ENCODE results near the gene LYST. TPM values are rescaled to one million over a fixed set of nuclear protein-coding genes. Genes with fewer than 3 reads are reported as not detected.
"Not testable (repeated sequence)": the region's sequence is repeated elsewhere in the genome, so short reads cannot be mapped to it uniquely, and the experiment has no call there.

The LYST gene
- polyA plus RNA-seq, 1 of the 3 experiments (the other 2 are of a cell fraction), result 3.9 TPM

DNA sequence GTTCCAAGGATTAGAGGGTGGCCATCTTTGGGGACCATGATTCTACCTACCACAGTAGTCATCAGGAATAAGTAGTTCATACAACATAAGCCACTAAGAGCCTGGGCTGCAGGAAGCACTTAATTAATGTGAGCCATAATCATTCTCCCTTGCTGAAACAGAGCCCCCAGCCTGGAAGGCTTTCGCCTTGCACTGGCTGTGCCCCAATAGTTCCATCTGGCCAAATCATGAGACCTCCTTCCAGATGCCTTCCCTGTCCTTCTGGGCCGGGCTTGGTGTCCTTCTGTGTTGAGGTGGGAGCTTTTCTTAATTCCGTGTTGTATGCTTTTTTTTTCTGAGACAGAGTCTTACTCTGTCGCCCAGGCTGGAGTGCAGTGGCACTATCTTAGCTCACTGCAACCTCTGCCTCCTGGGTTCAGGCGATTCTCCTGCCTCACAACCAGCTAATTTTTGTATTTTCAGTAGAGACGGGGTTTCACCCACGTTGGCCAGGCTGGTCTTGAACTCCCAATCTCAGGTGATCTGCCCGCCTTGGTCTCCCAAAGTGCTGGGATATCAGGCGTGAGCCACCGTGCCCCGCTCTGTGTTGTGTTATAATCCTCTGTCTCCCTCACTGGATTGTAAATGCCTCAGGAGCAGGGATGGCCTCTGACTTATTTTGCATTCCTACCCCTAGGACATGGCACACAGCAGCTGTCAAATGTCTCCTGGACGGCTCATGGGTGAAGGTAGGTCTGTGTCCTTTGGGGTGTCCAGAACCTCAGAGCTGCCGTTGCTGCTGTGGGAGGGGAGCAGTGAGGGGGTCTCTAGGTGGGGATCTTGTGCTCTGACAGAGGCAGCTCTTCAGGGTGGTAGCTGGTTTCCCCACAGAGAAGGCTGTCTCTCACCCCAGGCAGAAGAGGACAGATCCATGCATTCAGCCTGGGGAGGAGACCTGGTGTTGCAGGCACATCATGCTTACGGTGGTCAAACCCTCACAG, 227.2 kb downstream of the LYST start:
- H3K4me1 ChIP-seq (ENCODE audit: control insufficient read depth in 1 of 2, insufficient read depth in 2 of 2, low read depth in 1 of 2, low read length in 1 of 2), result peaks cover 0 to 35% of the 10 kb centered on the region in 2 experiments; a peak in 1 of 4 replicates
- H3K4me3 ChIP-seq (ENCODE audit: low read depth in 2 of 2, low read length in 1 of 2), result no peak overlapping the region
- DNase-seq, result no peak
- CTCF ChIA-PET, result no interaction called here
- no peak overlapping the region; a peak in 1 of 4 replicates for H3K27ac ChIP-seq (ENCODE audit: low read depth in 2 of 2, low read length in 1 of 2)
- no peak overlapping the region for H3K4me2 ChIP-seq
- H2AFZ ChIP-seq (ENCODE audit: low read depth), result no peak overlapping the region
- TF ChIP-seq TEAD4 (IDR thresholded peaks at IDR 0.05; ENCODE audit: borderline replicate concordance, insufficient read depth) (no peak), YY1 (IDR thresholded peaks at IDR 0.05; ENCODE audit: low read depth) (no peak), NFIC (IDR thresholded peaks at IDR 0.05; ENCODE audit: borderline replicate concordance) (no peak), IRF3 (IDR thresholded peaks at IDR 0.05; ENCODE audit: low read depth, low read length) (no peak), GABPA (IDR thresholded peaks at IDR 0.05; ENCODE audit: low read depth) (no peak), FOXM1 (IDR thresholded peaks at IDR 0.05; ENCODE audit: low read depth) (no peak), RCOR1 (IDR thresholded peaks at IDR 0.05; ENCODE audit: low read length) (no peak)
- TF ChIP-seq, protein P1, sequence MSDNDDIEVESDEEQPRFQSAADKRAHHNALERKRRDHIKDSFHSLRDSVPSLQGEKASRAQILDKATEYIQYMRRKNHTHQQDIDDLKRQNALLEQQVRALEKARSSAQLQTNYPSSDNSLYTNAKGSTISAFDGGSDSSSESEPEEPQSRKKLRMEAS (IDR thresholded peaks at IDR 0.05; ENCODE audit: low read depth), result no peak
- TF ChIP-seq, protein P2, sequence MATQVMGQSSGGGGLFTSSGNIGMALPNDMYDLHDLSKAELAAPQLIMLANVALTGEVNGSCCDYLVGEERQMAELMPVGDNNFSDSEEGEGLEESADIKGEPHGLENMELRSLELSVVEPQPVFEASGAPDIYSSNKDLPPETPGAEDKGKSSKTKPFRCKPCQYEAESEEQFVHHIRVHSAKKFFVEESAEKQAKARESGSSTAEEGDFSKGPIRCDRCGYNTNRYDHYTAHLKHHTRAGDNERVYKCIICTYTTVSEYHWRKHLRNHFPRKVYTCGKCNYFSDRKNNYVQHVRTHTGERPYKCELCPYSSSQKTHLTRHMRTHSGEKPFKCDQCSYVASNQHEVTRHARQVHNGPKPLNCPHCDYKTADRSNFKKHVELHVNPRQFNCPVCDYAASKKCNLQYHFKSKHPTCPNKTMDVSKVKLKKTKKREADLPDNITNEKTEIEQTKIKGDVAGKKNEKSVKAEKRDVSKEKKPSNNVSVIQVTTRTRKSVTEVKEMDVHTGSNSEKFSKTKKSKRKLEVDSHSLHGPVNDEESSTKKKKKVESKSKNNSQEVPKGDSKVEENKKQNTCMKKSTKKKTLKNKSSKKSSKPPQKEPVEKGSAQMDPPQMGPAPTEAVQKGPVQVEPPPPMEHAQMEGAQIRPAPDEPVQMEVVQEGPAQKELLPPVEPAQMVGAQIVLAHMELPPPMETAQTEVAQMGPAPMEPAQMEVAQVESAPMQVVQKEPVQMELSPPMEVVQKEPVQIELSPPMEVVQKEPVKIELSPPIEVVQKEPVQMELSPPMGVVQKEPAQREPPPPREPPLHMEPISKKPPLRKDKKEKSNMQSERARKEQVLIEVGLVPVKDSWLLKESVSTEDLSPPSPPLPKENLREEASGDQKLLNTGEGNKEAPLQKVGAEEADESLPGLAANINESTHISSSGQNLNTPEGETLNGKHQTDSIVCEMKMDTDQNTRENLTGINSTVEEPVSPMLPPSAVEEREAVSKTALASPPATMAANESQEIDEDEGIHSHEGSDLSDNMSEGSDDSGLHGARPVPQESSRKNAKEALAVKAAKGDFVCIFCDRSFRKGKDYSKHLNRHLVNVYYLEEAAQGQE (IDR thresholded peaks at IDR 0.05; ENCODE audit: low read depth, low read length), result no peak
- no peaks in the 10 kb centered on the region for H4K20me1 ChIP-seq (ENCODE audit: insufficient read depth)
- no peaks in the 10 kb centered on the region for H3K9me3 ChIP-seq
- H3F3A ChIP-seq (replicated peaks; ENCODE audit: insufficient read depth), result no peaks in the 10 kb centered on the region
- no peaks in the 10 kb centered on the region for H3K36me3 ChIP-seq (replicated peaks in 1 of 2; ENCODE audit: control insufficient read depth in 1 of 2, insufficient read depth in 2 of 2, low read length in 1 of 2)
- H3K27me3 ChIP-seq (ENCODE audit: insufficient read depth), result no peaks in the 10 kb centered on the region
- no peaks in the 10 kb centered on the region for H3K79me2 ChIP-seq (ENCODE audit: insufficient read depth)
- no peak overlapping the region for H3K9ac ChIP-seq
- POLR2A ChIA-PET, result no interaction called here
- WGBS (ENCODE audit: low lambda C conversion rate), result 75% methylated on average over 14 of the region's 14 CpGs
- H3K9me2 ChIP-seq, result no peaks in the 10 kb centered on the region

GRCh38 chr1:235638612-235639011, 228.1 kb downstream of the LYST start:
- H3K36me3 ChIP-seq (replicated peaks in 1 of 2; ENCODE audit: control insufficient read depth in 1 of 2, insufficient read depth in 2 of 2, low read length in 1 of 2); H3F3A ChIP-seq (replicated peaks; ENCODE audit: insufficient read depth); H3K27ac ChIP-seq (ENCODE audit: low read depth in 2 of 2, low read length in 1 of 2); H4K20me1 ChIP-seq (ENCODE audit: insufficient read depth); CTCF ChIA-PET; H3K9me3 ChIP-seq; H2AFZ ChIP-seq (ENCODE audit: low read depth); H3K79me2 ChIP-seq (ENCODE audit: insufficient read depth); H3K9me2 ChIP-seq; H3K9ac ChIP-seq; POLR2A ChIA-PET; H3K27me3 ChIP-seq (ENCODE audit: insufficient read depth); DNase-seq; H3K4me2 ChIP-seq; H3K4me3 ChIP-seq (ENCODE audit: low read depth in 2 of 2, low read length in 1 of 2): not testable (repeated sequence)
- WGBS (ENCODE audit: low lambda C conversion rate), result 74% methylated on average over 2 of the region's 2 CpGs
- peaks cover 0 to 26% of the 10 kb centered on the region in 2 experiments; a peak in 1 of 4 replicates for H3K4me1 ChIP-seq (ENCODE audit: control insufficient read depth in 1 of 2, insufficient read depth in 2 of 2, low read depth in 1 of 2, low read length in 1 of 2)
